KMS-11 (cell line): Measurements from ENCODE around the gene HSF5.

Experiments used
- H2AFZ ChIP-seq: fragments of 200-600 bp; sonication (generic); 2 replicates; pipeline ENCODE4 v1.6.1; 2016; ENCODE audit warnings: antibody characterized with exemption, mixed run types, low read depth
- H3K27ac ChIP-seq: fragments of 200-600 bp; sonication (generic); 2 replicates; pipeline ENCODE4 v1.6.1; 2016; ENCODE audit warnings: mild to moderate bottlenecking, mixed run types
- H3K27me3 ChIP-seq: fragments of 200-600 bp; sonication (generic); 2 replicates; pipeline ENCODE4 v1.6.1; 2017; ENCODE audit warnings: mild to moderate bottlenecking, low read depth, mixed run types, moderate library complexity; ENCODE audit not compliant: insufficient read depth
- H3K36me3 ChIP-seq: fragments of 200-600 bp; sonication (generic); 2 replicates; pipeline ENCODE4 v1.6.1; 2017; ENCODE audit warnings: mild to moderate bottlenecking, mixed run types; ENCODE audit not compliant: insufficient read depth
- H3K4me1 ChIP-seq: fragments of 200-600 bp; sonication (generic); 2 replicates; pipeline ENCODE4 v1.6.1; 2016; ENCODE audit warnings: mild to moderate bottlenecking, low read depth, mixed run types; ENCODE audit not compliant: poor library complexity, severe bottlenecking
- H3K4me2 ChIP-seq: fragments of 200-600 bp; sonication (generic); 2 replicates; pipeline ENCODE4 v1.7.0; 2016; ENCODE audit warnings: mild to moderate bottlenecking, mixed run types
- H3K4me3 ChIP-seq: fragments of 200-600 bp; sonication (generic); IDR thresholded peaks from 2 replicates; pipeline ENCODE4 v1.6.1; 2017; ENCODE audit warnings: low read depth, low read length, mixed read lengths; ENCODE audit not compliant: insufficient read depth
- H3K79me2 ChIP-seq: fragments of 200-600 bp; sonication (generic); 2 replicates; pipeline ENCODE4 v1.6.1; 2016; ENCODE audit warnings: low read depth, mixed run types; ENCODE audit not compliant: insufficient read depth
- H3K9ac ChIP-seq: fragments of 200-600 bp; sonication (generic); 2 replicates; pipeline ENCODE4 v1.6.1; 2016; ENCODE audit warnings: mild to moderate bottlenecking, mixed run types
- H4K20me1 ChIP-seq: fragments of 200-600 bp; sonication (generic); 2 replicates; pipeline ENCODE4 v1.6.1; 2016; ENCODE audit warnings: mild to moderate bottlenecking, mixed run types; ENCODE audit not compliant: insufficient read depth
- CTCF ChIP-seq: fragments of 200-600 bp; sonication (generic); conservative IDR thresholded peaks from 2 replicates; pipeline ENCODE4 v1.6.1; 2017; ENCODE audit warnings: low read depth, mild to moderate bottlenecking, antibody characterized with exemption, low read length, moderate library complexity, mixed read lengths

HSF5 gene

GRCh38 chr17:58391302-58391984, 96.8 kb downstream of the HSF5 start:
- no peak overlapping the region for H3K27ac ChIP-seq
- no peaks in the 10 kb centered on the region for H3K36me3 ChIP-seq
- H3K9ac ChIP-seq, result no peak overlapping the region
- TF ChIP-seq CTCF, result no peak
- H3K4me1 ChIP-seq, result peaks cover 13% of the 10 kb centered on the region
- H3K79me2 ChIP-seq, result no peaks in the 10 kb centered on the region
- H3K27me3 ChIP-seq, result no peaks in the 10 kb centered on the region
- no peak overlapping the region for H3K4me2 ChIP-seq
- H2AFZ ChIP-seq, result no peak overlapping the region
- H3K4me3 ChIP-seq, result no peak overlapping the region
- no peaks in the 10 kb centered on the region for H4K20me1 ChIP-seq

GRCh38 chr17:58390884-58391283, 97.3 kb downstream of the HSF5 start:
- no peak overlapping the region for H3K4me2 ChIP-seq
- H3K4me3 ChIP-seq, result no peak overlapping the region
- H3K4me1 ChIP-seq, result peaks cover 13% of the 10 kb centered on the region
- no peaks in the 10 kb centered on the region for H3K79me2 ChIP-seq
- H3K27me3 ChIP-seq, result no peaks in the 10 kb centered on the region
- no peaks in the 10 kb centered on the region for H3K36me3 ChIP-seq
- H4K20me1 ChIP-seq, result no peaks in the 10 kb centered on the region
- H3K9ac ChIP-seq, result no peak overlapping the region
- no peak overlapping the region for H3K27ac ChIP-seq
- H2AFZ ChIP-seq, result no peak overlapping the region
- TF ChIP-seq CTCF, result no peak

- Histone ChIP-seq H3K4me2 (no peak overlapping the region), H3K27me3 (no peaks in the 10 kb centered on the region), H3K4me3 (no peak overlapping the region), H3K36me3 (no peaks in the 10 kb centered on the region), H3K79me2 (no peaks in the 10 kb centered on the region), H2AFZ (no peak overlapping the region), H4K20me1 (no peaks in the 10 kb centered on the region), H3K4me1 (peaks cover 19% of the 10 kb centered on the region), H3K27ac (no peak overlapping the region), H3K9ac (no peak overlapping the region)
- no peak for TF ChIP-seq CTCF
Measured at GRCh38 chr17:58388302-58389190, 99.7 kb downstream of the HSF5 start.

DNA sequence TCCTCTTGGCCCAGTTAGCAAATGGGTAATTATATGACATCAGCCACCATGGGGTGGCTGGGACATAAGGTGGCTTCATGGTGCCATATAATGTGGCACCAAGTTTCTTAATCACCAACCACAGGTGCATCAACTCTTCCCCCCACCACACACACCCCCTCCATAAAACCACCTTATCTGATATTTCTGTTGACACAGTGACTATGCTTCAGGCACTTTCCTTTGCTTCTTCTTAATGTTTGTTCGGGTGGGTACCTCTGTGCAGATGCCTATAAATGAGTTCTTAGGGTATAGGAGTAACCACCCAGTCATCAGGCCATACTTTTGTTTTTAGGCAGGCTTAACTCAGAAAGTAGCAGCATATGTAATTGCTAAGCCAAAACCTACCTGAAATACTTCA, 100.4 kb downstream of the HSF5 start:
- no peaks in the 10 kb centered on the region for H3K27me3 ChIP-seq
- H3K9ac ChIP-seq, result no peak overlapping the region
- no peaks in the 10 kb centered on the region for H3K36me3 ChIP-seq
- H4K20me1 ChIP-seq, result no peaks in the 10 kb centered on the region
- no peak overlapping the region for H3K4me2 ChIP-seq
- H3K27ac ChIP-seq, result no peak overlapping the region
- peaks cover 26% of the 10 kb centered on the region for H3K4me1 ChIP-seq
- no peak overlapping the region for H3K4me3 ChIP-seq
- TF ChIP-seq CTCF, result no peak
- no peaks in the 10 kb centered on the region for H3K79me2 ChIP-seq
- no peak overlapping the region for H2AFZ ChIP-seq
